Measurements from ENCODE around the gene TMEM243. TPM values are rescaled to one million over a fixed set of nuclear protein-coding genes. Genes with fewer than 3 reads are reported as not detected.

Gene TMEM243
- total RNA-seq, 4 donors from 2014 or later = 14.1 to 120 (median 44.4) TPM

- TF ChIP-seq CTCF (IDR thresholded peaks at IDR 0.05) (no peak), POLR2A (IDR thresholded peaks at IDR 0.05) (no peak)
- H3K27ac ChIP-seq = no peak overlapping the region
- H3K9me3 ChIP-seq = no peaks in the 10 kb centered on the region
- intact Hi-C loops (cut with DNase I; ENCODE audit: low total_unique reads) = no loop called here
- no peaks in the 10 kb centered on the region for H3K27me3 ChIP-seq
- no peak for DNase-seq
- H3K36me3 ChIP-seq = no peaks in the 10 kb centered on the region
- H3K4me1 ChIP-seq = no peaks in the 10 kb centered on the region
- H3K4me3 ChIP-seq = no peak overlapping the region
Measured at GRCh38 chr7:87170828-87171227, 48.7 kb downstream of the TMEM243 start.

- intact Hi-C loops (cut with DNase I; ENCODE audit: low total_unique reads) = no loop called here
- no peak overlapping the region for H3K4me3 ChIP-seq
- no peaks in the 10 kb centered on the region for H3K9me3 ChIP-seq
- DNase-seq = no peak
- H3K36me3 ChIP-seq = no peaks in the 10 kb centered on the region
- TF ChIP-seq CTCF (IDR thresholded peaks at IDR 0.05) (no peak), POLR2A (IDR thresholded peaks at IDR 0.05) (no peak)
- no peaks in the 10 kb centered on the region for H3K4me1 ChIP-seq
- no peaks in the 10 kb centered on the region for H3K27me3 ChIP-seq
- no peak overlapping the region for H3K27ac ChIP-seq
Measured at GRCh38 chr7:87164433-87164832, 55.1 kb downstream of the TMEM243 start.

- Histone ChIP-seq H3K36me3 (no peaks in the 10 kb centered on the region), H3K4me1 (peaks cover 0 to 13% of the 10 kb centered on the region in 2 donors), H3K27ac (no peak overlapping the region), H3K27me3 (no peaks in the 10 kb centered on the region), H3K4me3 (no peak overlapping the region), H3K9me3 (no peaks in the 10 kb centered on the region)
- no peak for DNase-seq
- intact Hi-C loops (cut with DNase I; ENCODE audit: low total_unique reads) = no loop called here
- TF ChIP-seq POLR2A (IDR thresholded peaks at IDR 0.05) = no peak
Measured at GRCh38 chr7:87159538-87159937, 60.0 kb downstream of the TMEM243 start.

GRCh38 chr7:87156709-87157108 lies 62.8 kb downstream of the TMEM243 start:
- H3K4me1 ChIP-seq = peaks cover 0 to 14% of the 10 kb centered on the region in 2 donors

GRCh38 chr7:87155788-87156187 lies 63.7 kb downstream of the TMEM243 start:
- Histone ChIP-seq H3K27ac (no peak overlapping the region), H3K36me3 (no peaks in the 10 kb centered on the region), H3K4me1 (peaks cover 0 to 14% of the 10 kb centered on the region in 2 donors), H3K9me3 (no peaks in the 10 kb centered on the region), H3K27me3 (no peaks in the 10 kb centered on the region), H3K4me3 (no peak overlapping the region)
- TF ChIP-seq CTCF (IDR thresholded peaks at IDR 0.05) = no peak
- TF ChIP-seq POLR2A (IDR thresholded peaks at IDR 0.05) = no peak
- intact Hi-C loops (cut with DNase I; ENCODE audit: low total_unique reads) = no loop called here
- DNase-seq = no peak

More at GRCh38 chr7:87156709-87157108, 62.8 kb downstream of the TMEM243 start:
- intact Hi-C loops (cut with DNase I; ENCODE audit: low total_unique reads) = no loop called here
- Histone ChIP-seq H3K36me3 (no peaks in the 10 kb centered on the region), H3K27ac (no peak overlapping the region), H3K4me3 (no peak overlapping the region), H3K27me3 (no peaks in the 10 kb centered on the region), H3K9me3 (no peaks in the 10 kb centered on the region)
- no peak for DNase-seq
- TF ChIP-seq CTCF (IDR thresholded peaks at IDR 0.05) (no peak), POLR2A (IDR thresholded peaks at IDR 0.05) (no peak)

GRCh38 chr7:87154569-87154968 lies 65.0 kb downstream of the TMEM243 start:
- Histone ChIP-seq H3K9me3 (no peaks in the 10 kb centered on the region), H3K4me3 (peak overlapping the region in 1 of 2 donors; percentile 96), H3K36me3 (no peaks in the 10 kb centered on the region), H3K4me1 (peaks cover 0 to 14% of the 10 kb centered on the region in 2 donors), H3K27me3 (no peaks in the 10 kb centered on the region), H3K27ac (no peak overlapping the region)
- DNase-seq = no peak
- TF ChIP-seq POLR2A (IDR thresholded peaks at IDR 0.05) (no peak), CTCF (IDR thresholded peaks at IDR 0.05) (no peak)
- intact Hi-C loops (cut with DNase I; ENCODE audit: low total_unique reads) = no loop called here

Measured in uterus (tissue), 4 donors.